ENCODE measurements around the gene CELF2.

Gene CELF2

GRCh38 chr10:11064832-11065231, 47.2 kb downstream of the CELF2 start:
- Histone ChIP-seq H2AFZ (ENCODE audit: low read depth, low read length) (no peak overlapping the region), H3K4me3 (ENCODE audit: low read length) (no peak overlapping the region), H3K9me3 (ENCODE audit: low read length) (peaks cover 11% of the 10 kb centered on the region), H3K27me3 (ENCODE audit: insufficient read depth, low read length) (no peaks in the 10 kb centered on the region), H3K36me3 (ENCODE audit: insufficient read depth, low read length) (no peaks in the 10 kb centered on the region), H3K4me1 (ENCODE audit: insufficient read depth, low read length) (no peaks in the 10 kb centered on the region)

DNA sequence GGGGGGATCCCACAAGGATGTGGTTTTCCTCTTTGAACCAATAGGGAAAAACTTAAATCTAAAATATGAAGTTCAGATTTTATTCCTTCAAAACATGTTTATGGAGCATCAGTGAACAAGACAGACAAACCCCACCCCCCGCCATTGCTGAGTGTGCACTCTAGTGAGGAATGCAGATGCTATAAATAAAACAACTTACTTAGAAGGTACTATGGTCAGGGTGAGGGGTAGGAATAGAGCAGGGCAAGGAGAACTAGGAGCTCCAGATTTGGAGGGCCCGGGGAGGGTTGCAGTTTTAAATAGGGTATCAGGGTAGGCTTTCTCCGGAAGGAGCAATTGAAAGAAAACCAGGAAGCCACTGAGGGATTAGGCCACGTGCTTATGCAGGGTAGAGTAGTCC, 47.9 kb downstream of the CELF2 start:
- H3K27me3 ChIP-seq (ENCODE audit: insufficient read depth, low read length), result no peaks in the 10 kb centered on the region

GRCh38 chr10:11066520-11066919, 48.8 kb downstream of the CELF2 start:
- Histone ChIP-seq H3K36me3 (ENCODE audit: insufficient read depth, low read length) (no peaks in the 10 kb centered on the region), H3K27me3 (ENCODE audit: insufficient read depth, low read length) (no peaks in the 10 kb centered on the region), H3K4me1 (ENCODE audit: insufficient read depth, low read length) (no peaks in the 10 kb centered on the region), H3K9me3 (ENCODE audit: low read length) (peaks cover 5% of the 10 kb centered on the region), H3K4me3 (ENCODE audit: low read length) (no peak overlapping the region), H2AFZ (ENCODE audit: low read depth, low read length) (no peak overlapping the region)

More for the DNA sequence above, 47.9 kb downstream of the CELF2 start:
- Histone ChIP-seq H3K36me3 (ENCODE audit: insufficient read depth, low read length) (no peaks in the 10 kb centered on the region), H2AFZ (ENCODE audit: low read depth, low read length) (no peak overlapping the region), H3K9me3 (ENCODE audit: low read length) (peaks cover 7% of the 10 kb centered on the region), H3K4me3 (ENCODE audit: low read length) (no peak overlapping the region), H3K4me1 (ENCODE audit: insufficient read depth, low read length) (no peaks in the 10 kb centered on the region)

DNA sequence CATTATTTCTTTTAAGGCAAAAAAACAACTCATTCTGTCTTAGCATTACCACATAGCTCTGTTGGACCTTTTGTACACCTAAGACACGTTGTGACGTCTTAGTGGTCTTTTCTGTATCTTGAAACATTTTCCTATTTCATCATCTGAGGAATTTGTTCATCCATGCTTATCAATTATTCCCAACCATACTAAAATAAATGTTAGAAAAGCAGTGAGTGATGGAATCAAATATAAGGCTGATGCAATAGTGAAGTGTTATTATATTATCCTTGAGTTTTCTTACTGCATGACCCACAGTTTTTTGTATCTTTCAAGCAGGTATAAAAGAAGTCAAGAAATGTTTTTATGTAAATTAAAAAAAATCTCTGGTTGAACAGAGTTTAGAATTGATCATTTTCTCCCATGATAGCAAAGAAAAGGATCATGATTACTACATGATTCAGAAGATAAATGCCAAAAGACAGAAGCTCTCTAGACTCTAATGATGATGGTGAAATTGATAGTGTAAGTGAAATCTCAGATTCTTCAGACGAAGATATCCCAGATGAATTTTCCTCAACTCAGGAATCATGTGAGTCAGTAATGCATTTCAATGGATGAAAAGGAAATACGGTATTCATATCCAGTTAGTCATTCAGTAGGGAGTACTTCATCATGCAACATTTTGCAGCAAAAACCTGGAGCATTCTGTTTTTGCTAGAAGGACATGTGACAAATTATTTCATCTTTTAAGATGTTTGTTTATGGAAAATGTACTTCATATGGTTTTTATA, 51.4 kb downstream of the CELF2 start:
- Histone ChIP-seq H3K4me1 (ENCODE audit: insufficient read depth, low read length) (no peaks in the 10 kb centered on the region), H3K27me3 (ENCODE audit: insufficient read depth, low read length) (no peaks in the 10 kb centered on the region), H3K36me3 (ENCODE audit: insufficient read depth, low read length) (no peaks in the 10 kb centered on the region), H2AFZ (ENCODE audit: low read depth, low read length) (no peak overlapping the region), H3K9me3 (ENCODE audit: low read length) (peaks cover 2% of the 10 kb centered on the region), H3K4me3 (ENCODE audit: low read length) (no peak overlapping the region)

- peaks cover 11% of the 10 kb centered on the region for H3K4me1 ChIP-seq (ENCODE audit: insufficient read depth, low read length)
- H2AFZ ChIP-seq (ENCODE audit: low read depth, low read length), result no peak overlapping the region
- no peak overlapping the region for H3K4me3 ChIP-seq (ENCODE audit: low read length)
- H3K27me3 ChIP-seq (ENCODE audit: insufficient read depth, low read length), result no peaks in the 10 kb centered on the region
- H3K9me3 ChIP-seq (ENCODE audit: low read length), result no peaks in the 10 kb centered on the region
- no peaks in the 10 kb centered on the region for H3K36me3 ChIP-seq (ENCODE audit: insufficient read depth, low read length)
Observed at GRCh38 chr10:11073410-11073809, 55.7 kb downstream of the CELF2 start.

DNA sequence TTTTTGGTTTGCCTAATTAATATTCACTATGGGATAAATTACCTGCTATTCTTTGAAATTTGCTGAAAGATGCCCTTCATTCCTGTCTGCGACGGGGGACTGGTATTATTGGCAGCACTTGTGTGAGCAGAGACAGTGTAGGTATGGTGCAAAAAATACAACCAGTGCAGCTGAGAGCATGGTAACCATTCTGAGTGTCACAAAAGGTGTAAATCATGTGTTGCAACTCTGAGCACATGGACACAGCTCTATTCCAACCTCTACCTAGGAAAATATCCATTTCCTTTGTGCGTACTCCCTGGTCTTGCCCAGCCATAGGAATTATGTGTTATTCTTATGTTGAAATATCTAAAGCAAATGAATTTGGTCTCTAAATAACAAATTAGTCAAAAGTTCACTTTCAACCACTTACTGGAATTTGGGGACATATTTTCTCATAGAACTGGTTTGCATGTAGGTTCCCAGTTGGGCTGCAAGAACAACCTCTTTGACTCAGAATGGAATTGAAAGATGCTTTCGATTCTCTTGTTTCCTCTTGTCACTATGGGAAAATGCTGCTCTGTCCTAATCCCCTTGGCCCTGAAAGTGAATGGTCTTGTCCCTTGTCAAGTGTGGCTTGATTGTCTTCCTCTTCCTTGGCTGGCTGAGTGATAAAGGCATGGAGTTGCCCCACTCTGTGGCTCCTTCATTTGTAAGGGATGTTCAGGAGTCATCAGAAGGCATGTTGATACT, 57.0 kb downstream of the CELF2 start:
- Histone ChIP-seq H2AFZ (ENCODE audit: low read depth, low read length) (no peak overlapping the region), H3K4me1 (ENCODE audit: insufficient read depth, low read length) (peaks cover 11% of the 10 kb centered on the region), H3K36me3 (ENCODE audit: insufficient read depth, low read length) (no peaks in the 10 kb centered on the region), H3K4me3 (ENCODE audit: low read length) (no peak overlapping the region), H3K9me3 (ENCODE audit: low read length) (no peaks in the 10 kb centered on the region), H3K27me3 (ENCODE audit: insufficient read depth, low read length) (no peaks in the 10 kb centered on the region)

GRCh38 chr10:11076221-11076620, 58.5 kb downstream of the CELF2 start:
- Histone ChIP-seq H3K9me3 (ENCODE audit: low read length) (no peaks in the 10 kb centered on the region), H3K4me3 (ENCODE audit: low read length) (no peak overlapping the region), H3K36me3 (ENCODE audit: insufficient read depth, low read length) (no peaks in the 10 kb centered on the region), H3K4me1 (ENCODE audit: insufficient read depth, low read length) (peaks cover 11% of the 10 kb centered on the region), H2AFZ (ENCODE audit: low read depth, low read length) (no peak overlapping the region), H3K27me3 (ENCODE audit: insufficient read depth, low read length) (no peaks in the 10 kb centered on the region)

- Histone ChIP-seq H3K4me3 (ENCODE audit: low read length) (no peak overlapping the region), H2AFZ (ENCODE audit: low read depth, low read length) (no peak overlapping the region), H3K4me1 (ENCODE audit: insufficient read depth, low read length) (no peaks in the 10 kb centered on the region), H3K9me3 (ENCODE audit: low read length) (no peaks in the 10 kb centered on the region), H3K27me3 (ENCODE audit: insufficient read depth, low read length) (no peaks in the 10 kb centered on the region), H3K36me3 (ENCODE audit: insufficient read depth, low read length) (no peaks in the 10 kb centered on the region)
Observed at GRCh38 chr10:11080564-11080984, 62.9 kb downstream of the CELF2 start.

GRCh38 chr10:11081408-11081807, 63.7 kb downstream of the CELF2 start:
- Histone ChIP-seq H3K4me3 (ENCODE audit: low read length) (no peak overlapping the region), H3K4me1 (ENCODE audit: insufficient read depth, low read length) (peaks cover 6% of the 10 kb centered on the region), H2AFZ (ENCODE audit: low read depth, low read length) (no peak overlapping the region), H3K9me3 (ENCODE audit: low read length) (no peaks in the 10 kb centered on the region), H3K27me3 (ENCODE audit: insufficient read depth, low read length) (no peaks in the 10 kb centered on the region), H3K36me3 (ENCODE audit: insufficient read depth, low read length) (no peaks in the 10 kb centered on the region)

- H2AFZ ChIP-seq (ENCODE audit: low read depth, low read length), result no peak overlapping the region
Observed at GRCh38 chr10:11082526-11082925, 64.9 kb downstream of the CELF2 start.

GRCh38 chr10:11083051-11083450, 65.4 kb downstream of the CELF2 start:
- Histone ChIP-seq H3K4me1 (ENCODE audit: insufficient read depth, low read length) (peaks cover 7% of the 10 kb centered on the region), H3K36me3 (ENCODE audit: insufficient read depth, low read length) (no peaks in the 10 kb centered on the region), H2AFZ (ENCODE audit: low read depth, low read length) (no peak overlapping the region)

More at GRCh38 chr10:11082526-11082925, 64.9 kb downstream of the CELF2 start:
- Histone ChIP-seq H3K9me3 (ENCODE audit: low read length) (no peaks in the 10 kb centered on the region), H3K36me3 (ENCODE audit: insufficient read depth, low read length) (no peaks in the 10 kb centered on the region), H3K27me3 (ENCODE audit: insufficient read depth, low read length) (no peaks in the 10 kb centered on the region), H3K4me1 (ENCODE audit: insufficient read depth, low read length) (peaks cover 7% of the 10 kb centered on the region), H3K4me3 (ENCODE audit: low read length) (no peak overlapping the region)

GRCh38 chr10:11085545-11085944, 67.9 kb downstream of the CELF2 start:
- Histone ChIP-seq H3K36me3 (ENCODE audit: insufficient read depth, low read length) (no peaks in the 10 kb centered on the region), H3K4me3 (ENCODE audit: low read length) (no peak overlapping the region), H3K9me3 (ENCODE audit: low read length) (no peaks in the 10 kb centered on the region), H2AFZ (ENCODE audit: low read depth, low read length) (no peak overlapping the region), H3K27me3 (ENCODE audit: insufficient read depth, low read length) (no peaks in the 10 kb centered on the region), H3K4me1 (ENCODE audit: insufficient read depth, low read length) (peaks cover 7% of the 10 kb centered on the region)

More at GRCh38 chr10:11083051-11083450, 65.4 kb downstream of the CELF2 start:
- Histone ChIP-seq H3K9me3 (ENCODE audit: low read length) (no peaks in the 10 kb centered on the region), H3K4me3 (ENCODE audit: low read length) (no peak overlapping the region), H3K27me3 (ENCODE audit: insufficient read depth, low read length) (no peaks in the 10 kb centered on the region)

DNA sequence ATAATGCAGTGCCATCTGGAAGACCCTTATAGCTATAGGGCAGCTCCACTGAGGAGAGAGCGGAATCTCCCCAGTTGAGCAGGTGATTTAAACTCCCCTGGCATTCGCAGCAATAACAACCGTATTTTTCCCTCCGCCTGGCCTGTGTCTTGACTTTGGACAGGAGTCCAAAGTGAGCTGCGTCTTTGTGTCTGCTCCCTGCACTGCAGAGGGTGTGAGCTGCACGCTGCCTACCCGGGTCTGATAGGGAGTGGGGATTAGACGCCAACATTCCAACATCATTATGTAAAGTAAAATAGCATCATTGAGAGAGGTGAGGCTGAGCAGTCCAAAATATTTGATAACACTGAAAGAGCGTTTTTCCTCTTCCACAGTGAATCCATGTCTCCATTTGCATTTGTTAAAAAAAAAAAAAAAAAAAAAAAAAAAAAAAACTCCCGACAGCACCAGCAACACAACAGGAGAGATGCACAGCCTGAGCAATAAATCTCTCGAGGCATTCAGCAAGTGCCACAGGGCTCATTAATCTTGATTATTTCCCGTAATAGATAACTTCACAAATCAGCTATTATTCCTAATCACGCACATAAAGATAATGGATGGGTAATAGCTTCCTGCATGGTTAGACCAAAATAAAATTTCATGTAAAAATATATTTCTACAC, 68.6 kb downstream of the CELF2 start:
- Histone ChIP-seq H3K27me3 (ENCODE audit: insufficient read depth, low read length) (no peaks in the 10 kb centered on the region), H3K36me3 (ENCODE audit: insufficient read depth, low read length) (no peaks in the 10 kb centered on the region), H2AFZ (ENCODE audit: low read depth, low read length) (no peak overlapping the region), H3K9me3 (ENCODE audit: low read length) (no peaks in the 10 kb centered on the region), H3K4me1 (ENCODE audit: insufficient read depth, low read length) (peaks cover 7% of the 10 kb centered on the region), H3K4me3 (ENCODE audit: low read length) (no peak overlapping the region)

Data from neuron (in vitro differentiated cells).